OCI-LY1 (cell line): ENCODE data around the gene AGMO.

Experiments used
- H2AFZ ChIP-seq: fragments of 200-600 bp; sonication (generic), shearing (Covaris generic); 2 replicates; pipeline ENCODE4 v1.6.0; 2014; ENCODE audit warnings: antibody characterized with exemption, mild to moderate bottlenecking, low read length
- H3F3A ChIP-seq: fragments of 200-600 bp; sonication (generic), shearing (Covaris generic); 2 replicates; pipeline ENCODE4 v1.6.0; 2014; ENCODE audit warnings: mild to moderate bottlenecking, antibody characterized with exemption, low read length, moderate library complexity; ENCODE audit not compliant: insufficient read depth
- H3K27ac ChIP-seq: fragments of 200-600 bp; sonication (generic); 2 replicates; pipeline ENCODE4 v1.5.1; 2014; ENCODE audit warnings: low read length, mixed run types, mild to moderate bottlenecking, low read depth; ENCODE audit not compliant: poor library complexity, severe bottlenecking
- H3K27me3 ChIP-seq: fragments of 200-600 bp; sonication (generic); 2 replicates; pipeline ENCODE4 v1.6.0; 2014; ENCODE audit warnings: antibody characterized with exemption, mild to moderate bottlenecking, low read length, moderate library complexity; ENCODE audit not compliant: insufficient read depth
- H3K36me3 ChIP-seq: fragments of 200-600 bp; sonication (generic); 2 replicates; pipeline ENCODE4 v1.6.1; 2014; ENCODE audit warnings: mild to moderate bottlenecking, antibody characterized with exemption, low read length, moderate library complexity, mixed read lengths; ENCODE audit not compliant: insufficient read depth
- H3K4me1 ChIP-seq: fragments of 200-600 bp; sonication (generic); 2 replicates; pipeline ENCODE4 v1.5.1; 2014; ENCODE audit warnings: mild to moderate bottlenecking, low read length, moderate library complexity; ENCODE audit not compliant: insufficient read depth, severe bottlenecking
- H3K4me2 ChIP-seq: fragments of 200-600 bp; sonication (generic), shearing (Covaris generic); 2 replicates; pipeline ENCODE4 v1.6.1; 2014; ENCODE audit warnings: low read length
- H3K4me3 ChIP-seq: fragments of 200-600 bp; sonication (generic); 2 replicates; pipeline ENCODE4 v1.5.1; 2014; ENCODE audit warnings: low read length, low read depth, mild to moderate bottlenecking, mixed read lengths; ENCODE audit not compliant: poor library complexity, severe bottlenecking
- H3K79me2 ChIP-seq: fragments of 200-600 bp; shearing (Covaris generic); 2 replicates; pipeline ENCODE4 v1.6.1; 2016; ENCODE audit warnings: mixed run types, low read length, mixed read lengths; ENCODE audit not compliant: insufficient read depth
- H3K9ac ChIP-seq: fragments of 200-600 bp; sonication (generic), shearing (Covaris generic); 2 replicates; pipeline ENCODE4 v1.6.1; 2014; ENCODE audit warnings: mild to moderate bottlenecking, low read length, mixed read lengths
- H3K9me2 ChIP-seq: fragments of 200-600 bp; sonication (generic), shearing (Covaris generic); 2 replicates; pipeline ENCODE4 v1.6.1; 2014; ENCODE audit warnings: low read depth, mild to moderate bottlenecking, low read length, mixed read lengths
- H3K9me3 ChIP-seq: fragments of 200-600 bp; shearing (Covaris generic); 2 replicates; pipeline ENCODE4 v1.6.1; 2014; ENCODE audit warnings: low read length, mixed read lengths
- H4K20me1 ChIP-seq: fragments of 200-600 bp; sonication (generic), shearing (Covaris generic); 2 replicates; pipeline ENCODE4 v1.6.0; 2016; ENCODE audit warnings: mild to moderate bottlenecking, low read length; ENCODE audit not compliant: insufficient read depth
- CTCF ChIP-seq: fragments of 200-600 bp; sonication (generic), shearing (Covaris generic); IDR thresholded peaks from 2 replicates; pipeline ENCODE4 v1.5.1; 2017; ENCODE audit warnings: mild to moderate bottlenecking, antibody characterized with exemption, low read length, moderate library complexity, mixed read lengths
- EZH2 ChIP-seq: fragments of 200-600 bp; sonication (generic), shearing (Covaris generic); IDR thresholded peaks from 2 replicates; pipeline ENCODE4 v1.8.0; 2017; ENCODE audit warnings: borderline replicate concordance, mixed run types, mild to moderate bottlenecking, antibody characterized with exemption, low read length, moderate library complexity, mixed read lengths

AGMO gene

DNA sequence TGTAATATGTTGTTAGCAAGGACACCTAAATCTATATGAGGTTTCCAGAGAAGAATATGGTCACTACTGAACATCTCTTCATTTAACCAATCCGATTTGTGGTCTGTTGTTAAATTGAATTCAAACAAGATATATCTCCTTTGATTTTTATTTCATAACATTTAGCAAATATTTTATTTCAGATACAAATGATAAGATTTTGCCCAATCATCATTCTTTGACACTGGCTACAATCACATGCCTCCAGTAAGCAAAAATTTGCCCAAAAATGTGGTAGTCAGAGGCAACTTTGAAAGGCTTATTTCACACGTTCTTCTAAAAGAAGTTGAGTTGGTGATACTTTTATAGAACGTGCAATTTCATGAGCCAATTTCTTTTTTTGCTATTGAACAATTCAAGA, 44.7 kb upstream of the AGMO start:
- Histone ChIP-seq H3K9me3 (no peaks in the 10 kb centered on the region), H3K27me3 (no peaks in the 10 kb centered on the region), H3K36me3 (no peaks in the 10 kb centered on the region), H4K20me1 (no peaks in the 10 kb centered on the region), H3K9ac (no peak overlapping the region), H3K4me1 (no peaks in the 10 kb centered on the region), H3K79me2 (no peaks in the 10 kb centered on the region), H3K4me3 (no peak overlapping the region), H2AFZ (no peak overlapping the region), H3K27ac (no peak overlapping the region), H3K9me2 (peaks cover 3% of the 10 kb centered on the region; the same call in 1 of the 2 replicates), H3K4me2 (no peak overlapping the region), H3F3A (no peaks in the 10 kb centered on the region)
- TF ChIP-seq EZH2, result no peak
- no peak for TF ChIP-seq CTCF

- H4K20me1 ChIP-seq, result no peaks in the 10 kb centered on the region
- no peaks in the 10 kb centered on the region for H3K4me1 ChIP-seq
- no peak overlapping the region for H2AFZ ChIP-seq
- no peak overlapping the region for H3K27ac ChIP-seq
- no peaks in the 10 kb centered on the region for H3K9me3 ChIP-seq
- H3K79me2 ChIP-seq, result no peaks in the 10 kb centered on the region
- H3K9ac ChIP-seq, result no peak overlapping the region
- H3K4me3 ChIP-seq, result no peak overlapping the region
- no peak overlapping the region for H3K4me2 ChIP-seq
- H3K27me3 ChIP-seq, result no peaks in the 10 kb centered on the region
- peaks cover 3% of the 10 kb centered on the region; the same call in 1 of the 2 replicates for H3K9me2 ChIP-seq
- no peak for TF ChIP-seq EZH2
- TF ChIP-seq CTCF, result no peak
- no peaks in the 10 kb centered on the region for H3F3A ChIP-seq
- H3K36me3 ChIP-seq, result no peaks in the 10 kb centered on the region
Measured at GRCh38 chr7:15604166-15604565, 42.4 kb upstream of the AGMO start.

DNA sequence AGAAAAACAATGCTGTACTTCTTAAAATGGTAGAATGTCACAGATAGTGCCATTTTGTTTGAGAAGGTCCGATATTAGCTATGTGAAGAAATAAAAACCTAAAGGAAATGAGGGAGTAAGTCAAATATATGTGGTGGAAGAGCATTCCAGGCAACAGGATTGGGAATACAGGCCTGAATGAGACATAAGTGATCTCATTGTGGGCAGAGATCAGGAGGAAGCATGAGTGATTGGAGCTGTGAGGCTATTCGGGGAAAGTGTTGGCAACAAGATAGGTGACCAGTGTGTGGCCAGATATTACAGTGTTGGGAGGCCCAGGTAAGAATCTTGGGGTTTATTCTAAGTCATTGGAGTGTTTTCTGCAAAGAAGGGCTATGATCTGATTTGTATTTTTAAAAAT, 41.3 kb upstream of the AGMO start:
- Histone ChIP-seq H3K36me3 (no peaks in the 10 kb centered on the region), H2AFZ (no peak overlapping the region), H3K4me3 (no peak overlapping the region), H3K9me2 (peaks cover 3% of the 10 kb centered on the region; the same call in 1 of the 2 replicates), H3F3A (no peaks in the 10 kb centered on the region), H3K4me1 (no peaks in the 10 kb centered on the region), H3K4me2 (no peak overlapping the region), H3K27me3 (no peaks in the 10 kb centered on the region), H3K9me3 (no peaks in the 10 kb centered on the region), H3K79me2 (no peaks in the 10 kb centered on the region), H3K27ac (no peak overlapping the region), H3K9ac (no peak overlapping the region), H4K20me1 (no peaks in the 10 kb centered on the region)
- TF ChIP-seq EZH2 (no peak), CTCF (no peak)
